Peyer's patch (tissue), 4 donors: ENCODE measurements around the gene AHCTF1. TPM values are rescaled to one million over a fixed set of nuclear protein-coding genes. Genes with fewer than 3 reads are reported as not detected.

Experiments used
- DNase-seq, 3 donors: peaks; one replicate each; pipeline ENCODE4 v3.0.0-alpha.2; 2017 to 2019
- H3K27ac ChIP-seq, 4 donors: fragments of 200-600 bp; sonication (generic); one replicate each; pipeline ENCODE4 v1.5.1; 2016 to 2019
- H3K27me3 ChIP-seq, 2 donors: fragments of 200-600 bp; sonication (generic); one replicate each; pipeline ENCODE4 v1.5.1; 2019
- H3K36me3 ChIP-seq, 3 donors: fragments of 200-600 bp; sonication (generic); one replicate each; pipeline ENCODE4 v1.5.1; 2016 to 2019
- H3K4me1 ChIP-seq, 4 donors: fragments of 200-600 bp; sonication (generic); one replicate each; pipeline ENCODE4 v1.5.1; 2016 to 2019
- H3K4me3 ChIP-seq, 4 donors: fragments of 200-600 bp; sonication (generic); 1 replicate in 3 of 4; 2 replicates in 1 of 4; pipeline ENCODE4 v1.5.1; 2016 to 2019; ENCODE audit warnings: mild to moderate bottlenecking in 1 of 4
- H3K9me3 ChIP-seq, 4 donors: fragments of 200-600 bp; sonication (generic); one replicate each; pipeline ENCODE4 v1.5.1; 2016 to 2019; ENCODE audit warnings: mild to moderate bottlenecking in 1 of 4
- CTCF ChIP-seq, 6 experiments: fragments of 450-650 bp in 4 of 6; fragments of 200-600 bp in 2 of 6; sonication (generic) in 1 of 6; IDR thresholded peaks; one replicate each; pipeline ENCODE4 v1.5.1; 2017 to 2019; ENCODE audit warnings: antibody characterized with exemption in 6 of 6, mild to moderate bottlenecking in 3 of 6, moderate library complexity in 1 of 6
- POLR2A ChIP-seq, 2 donors: fragments of 450-650 bp; IDR thresholded peaks; one replicate each; pipeline ENCODE4 v1.5.1; 2017; ENCODE audit warnings: antibody characterized with exemption in 2 of 2, mild to moderate bottlenecking in 2 of 2, moderate library complexity in 2 of 2
- total RNA-seq, 4 donors: library from RNA; depleted of rRNA; stranded (reverse); fragments of >200 nt; gene quantifications; one replicate each; pipeline ENCODE4 v1.1.0, GENCODE V29; 2016

The AHCTF1 gene
- total RNA-seq, 4 donors from 2014 or later: 20.3 to 51.2 (median 29.9) TPM

- Histone ChIP-seq H3K36me3 (no peaks in the 10 kb centered on the region), H3K27me3 (no peaks in the 10 kb centered on the region), H3K9me3 (no peaks in the 10 kb centered on the region), H3K4me1 (peaks cover 0 to 14% (median 0%) of the 10 kb centered on the region in 4 donors), H3K27ac (no peak overlapping the region), H3K4me3 (no peak overlapping the region)
- no peak for TF ChIP-seq POLR2A (IDR thresholded peaks at IDR 0.05)
- TF ChIP-seq CTCF (IDR thresholded peaks at IDR 0.05): no peak
- no peak for DNase-seq
Measured at GRCh38 chr1:246798606-246799496, 132.9 kb downstream of the AHCTF1 start.

- no peak for DNase-seq
- Histone ChIP-seq H3K4me3 (no peak overlapping the region), H3K27ac (no peak overlapping the region)
Measured at GRCh38 chr1:246798107-246798506, 133.6 kb downstream of the AHCTF1 start.

DNA sequence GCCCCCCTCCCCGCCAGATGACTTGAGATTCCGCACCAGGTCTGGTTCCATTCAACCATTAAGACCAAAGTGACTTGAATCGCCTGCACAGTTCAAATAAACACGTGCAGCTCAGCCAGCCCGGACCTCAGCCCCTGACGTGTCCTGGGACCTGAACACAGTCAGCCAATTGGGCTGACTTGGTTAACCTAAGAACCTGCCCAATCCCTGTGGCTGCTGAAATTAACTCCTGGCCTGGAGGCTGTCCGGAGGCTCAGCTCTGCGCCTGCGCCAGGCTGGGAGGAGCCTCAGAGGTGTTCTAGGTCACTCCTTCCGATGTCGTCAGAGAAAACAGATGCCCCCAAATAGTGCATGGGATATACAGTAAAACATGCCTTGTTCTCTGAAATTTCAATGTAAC is 134.2 kb downstream of the AHCTF1 start:
- no peak for TF ChIP-seq POLR2A (IDR thresholded peaks at IDR 0.05)
- no peak overlapping the region for H3K27ac ChIP-seq
- peaks cover 0 to 14% (median 0%) of the 10 kb centered on the region in 4 donors for H3K4me1 ChIP-seq
- H3K9me3 ChIP-seq: no peaks in the 10 kb centered on the region
- no peaks in the 10 kb centered on the region for H3K36me3 ChIP-seq
- no peaks in the 10 kb centered on the region for H3K27me3 ChIP-seq
- DNase-seq: no peak
- no peak overlapping the region for H3K4me3 ChIP-seq

More at GRCh38 chr1:246798107-246798506, 133.6 kb downstream of the AHCTF1 start:
- TF ChIP-seq CTCF (IDR thresholded peaks at IDR 0.05) (no peak), POLR2A (IDR thresholded peaks at IDR 0.05) (no peak)
- Histone ChIP-seq H3K27me3 (no peaks in the 10 kb centered on the region), H3K4me1 (peaks cover 0 to 14% (median 0%) of the 10 kb centered on the region in 4 donors), H3K9me3 (no peaks in the 10 kb centered on the region), H3K36me3 (no peaks in the 10 kb centered on the region)

GRCh38 chr1:246797157-246797556 is 134.6 kb downstream of the AHCTF1 start:
- TF ChIP-seq CTCF (IDR thresholded peaks at IDR 0.05): no peak
- TF ChIP-seq POLR2A (IDR thresholded peaks at IDR 0.05): no peak
- no peaks in the 10 kb centered on the region for H3K9me3 ChIP-seq
- no peaks in the 10 kb centered on the region for H3K36me3 ChIP-seq
- H3K27me3 ChIP-seq: no peaks in the 10 kb centered on the region
- H3K4me1 ChIP-seq: peaks cover 0 to 14% (median 0%) of the 10 kb centered on the region in 4 donors
- no peak for DNase-seq
- H3K27ac ChIP-seq: no peak overlapping the region
- no peak overlapping the region for H3K4me3 ChIP-seq

DNA sequence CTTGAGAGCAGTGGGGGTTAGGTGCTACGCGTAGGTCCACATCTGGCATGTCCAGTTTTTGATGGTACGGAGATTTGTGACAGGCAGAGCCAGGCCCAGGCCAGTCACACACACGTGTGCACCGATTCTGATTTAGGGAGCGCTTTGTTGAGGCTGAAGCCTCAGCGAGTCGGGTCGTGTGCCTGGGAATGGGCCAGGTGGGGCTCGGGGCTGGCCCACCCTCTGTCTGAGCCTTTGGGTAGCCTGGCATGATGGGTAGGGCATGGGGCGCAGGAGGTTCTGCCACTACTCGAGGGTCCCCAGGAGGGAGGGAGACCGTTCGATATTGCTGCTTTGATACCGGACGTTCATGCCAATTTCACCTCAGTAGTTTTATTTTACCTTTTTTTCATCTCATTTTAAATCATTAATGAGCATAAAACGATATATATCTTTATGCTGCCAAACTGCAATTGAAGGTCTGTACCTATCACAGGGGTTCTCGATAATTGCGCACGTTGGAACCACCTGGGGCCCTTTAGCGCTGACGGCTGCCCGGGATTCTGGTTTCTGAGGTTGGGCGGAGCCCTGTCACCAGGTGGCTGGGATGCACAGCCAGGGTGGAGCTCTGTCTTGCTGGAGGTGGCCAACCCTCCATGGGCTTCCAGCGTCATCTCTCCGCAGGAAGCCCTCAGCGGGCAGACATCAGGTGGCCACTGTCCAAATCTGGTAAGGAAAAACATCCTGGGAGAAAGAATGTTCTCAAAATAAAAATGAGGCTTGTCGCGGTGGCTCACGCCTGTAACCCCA is 135.6 kb downstream of the AHCTF1 start:
- no peaks in the 10 kb centered on the region for H3K27me3 ChIP-seq
- no peaks in the 10 kb centered on the region for H3K36me3 ChIP-seq
- H3K4me3 ChIP-seq: no peak overlapping the region
- no peak overlapping the region for H3K27ac ChIP-seq
- TF ChIP-seq CTCF (IDR thresholded peaks at IDR 0.05) (no peak), POLR2A (IDR thresholded peaks at IDR 0.05) (no peak)
- no peak for DNase-seq
- H3K4me1 ChIP-seq: peaks cover 0 to 14% (median 0%) of the 10 kb centered on the region in 4 donors
- no peaks in the 10 kb centered on the region for H3K9me3 ChIP-seq
